ENCODE measurements around the gene PEX1. TPM values are rescaled to one million over a fixed set of nuclear protein-coding genes. Genes with fewer than 3 reads are reported as not detected.

Gene PEX1
- total and polyA plus RNA-seq, 2 of the 13 experiments (the other 11 are each of a cell fraction or from before 2014, with no cell fraction given) = 16.6 to 22.4 TPM

- TF ChIP-seq, protein P1, sequence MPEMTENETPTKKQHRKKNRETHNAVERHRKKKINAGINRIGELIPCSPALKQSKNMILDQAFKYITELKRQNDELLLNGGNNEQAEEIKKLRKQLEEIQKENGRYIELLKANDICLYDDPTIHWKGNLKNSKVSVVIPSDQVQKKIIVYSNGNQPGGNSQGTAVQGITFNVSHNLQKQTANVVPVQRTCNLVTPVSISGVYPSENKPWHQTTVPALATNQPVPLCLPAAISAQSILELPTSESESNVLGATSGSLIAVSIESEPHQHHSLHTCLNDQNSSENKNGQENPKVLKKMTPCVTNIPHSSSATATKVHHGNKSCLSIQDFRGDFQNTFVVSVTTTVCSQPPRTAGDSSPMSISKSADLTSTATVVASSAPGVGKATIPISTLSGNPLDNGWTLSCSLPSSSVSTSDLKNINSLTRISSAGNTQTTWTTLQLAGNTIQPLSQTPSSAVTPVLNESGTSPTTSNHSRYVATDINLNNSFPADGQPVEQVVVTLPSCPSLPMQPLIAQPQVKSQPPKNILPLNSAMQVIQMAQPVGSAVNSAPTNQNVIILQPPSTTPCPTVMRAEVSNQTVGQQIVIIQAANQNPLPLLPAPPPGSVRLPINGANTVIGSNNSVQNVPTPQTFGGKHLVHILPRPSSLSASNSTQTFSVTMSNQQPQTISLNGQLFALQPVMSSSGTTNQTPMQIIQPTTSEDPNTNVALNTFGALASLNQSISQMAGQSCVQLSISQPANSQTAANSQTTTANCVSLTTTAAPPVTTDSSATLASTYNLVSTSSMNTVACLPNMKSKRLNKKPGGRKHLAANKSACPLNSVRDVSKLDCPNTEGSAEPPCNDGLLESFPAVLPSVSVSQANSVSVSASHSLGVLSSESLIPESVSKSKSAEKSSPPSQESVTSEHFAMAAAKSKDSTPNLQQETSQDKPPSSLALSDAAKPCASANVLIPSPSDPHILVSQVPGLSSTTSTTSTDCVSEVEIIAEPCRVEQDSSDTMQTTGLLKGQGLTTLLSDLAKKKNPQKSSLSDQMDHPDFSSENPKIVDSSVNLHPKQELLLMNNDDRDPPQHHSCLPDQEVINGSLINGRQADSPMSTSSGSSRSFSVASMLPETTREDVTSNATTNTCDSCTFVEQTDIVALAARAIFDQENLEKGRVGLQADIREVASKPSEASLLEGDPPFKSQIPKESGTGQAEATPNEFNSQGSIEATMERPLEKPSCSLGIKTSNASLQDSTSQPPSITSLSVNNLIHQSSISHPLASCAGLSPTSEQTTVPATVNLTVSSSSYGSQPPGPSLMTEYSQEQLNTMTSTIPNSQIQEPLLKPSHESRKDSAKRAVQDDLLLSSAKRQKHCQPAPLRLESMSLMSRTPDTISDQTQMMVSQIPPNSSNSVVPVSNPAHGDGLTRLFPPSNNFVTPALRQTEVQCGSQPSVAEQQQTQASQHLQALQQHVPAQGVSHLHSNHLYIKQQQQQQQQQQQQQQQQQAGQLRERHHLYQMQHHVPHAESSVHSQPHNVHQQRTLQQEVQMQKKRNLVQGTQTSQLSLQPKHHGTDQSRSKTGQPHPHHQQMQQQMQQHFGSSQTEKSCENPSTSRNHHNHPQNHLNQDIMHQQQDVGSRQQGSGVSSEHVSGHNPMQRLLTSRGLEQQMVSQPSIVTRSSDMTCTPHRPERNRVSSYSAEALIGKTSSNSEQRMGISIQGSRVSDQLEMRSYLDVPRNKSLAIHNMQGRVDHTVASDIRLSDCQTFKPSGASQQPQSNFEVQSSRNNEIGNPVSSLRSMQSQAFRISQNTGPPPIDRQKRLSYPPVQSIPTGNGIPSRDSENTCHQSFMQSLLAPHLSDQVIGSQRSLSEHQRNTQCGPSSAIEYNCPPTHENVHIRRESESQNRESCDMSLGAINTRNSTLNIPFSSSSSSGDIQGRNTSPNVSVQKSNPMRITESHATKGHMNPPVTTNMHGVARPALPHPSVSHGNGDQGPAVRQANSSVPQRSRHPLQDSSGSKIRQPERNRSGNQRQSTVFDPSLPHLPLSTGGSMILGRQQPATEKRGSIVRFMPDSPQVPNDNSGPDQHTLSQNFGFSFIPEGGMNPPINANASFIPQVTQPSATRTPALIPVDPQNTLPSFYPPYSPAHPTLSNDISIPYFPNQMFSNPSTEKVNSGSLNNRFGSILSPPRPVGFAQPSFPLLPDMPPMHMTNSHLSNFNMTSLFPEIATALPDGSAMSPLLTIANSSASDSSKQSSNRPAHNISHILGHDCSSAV (CRISPR knock-in tag; IDR thresholded peaks at IDR 0.05; ENCODE audit: borderline replicate concordance) = no peak; the same call in 1 of the 2 replicates
- TF ChIP-seq ZBTB21 (CRISPR knock-in tag; IDR thresholded peaks at IDR 0.05) (peak; percentile 14; the same call in 1 of the 2 replicates), GATAD1 (CRISPR knock-in tag; IDR thresholded peaks at IDR 0.05) (peak; percentile 94), AKAP8 (CRISPR knock-in tag; IDR thresholded peaks at IDR 0.05) (no peak), ZMAT3 (CRISPR knock-in tag; conservative IDR thresholded peaks at IDR 0.05) (peak; percentile 60; the same call in 1 of the 2 replicates), MBD4 (IDR thresholded peaks at IDR 0.05; ENCODE audit: borderline replicate concordance, low read length) (no peak), TOPORS (CRISPR knock-in tag; IDR thresholded peaks at IDR 0.05) (0 out of 2 replicates have a peak, but pooled peaks have one; percentile 26), JUND (CRISPR knock-in tag; IDR thresholded peaks at IDR 0.05) (no peak), EZH2 (conservative IDR thresholded peaks at IDR 0.05; ENCODE audit: low read depth, low read length) (no peak), SIN3B (IDR thresholded peaks at IDR 0.05; ENCODE audit: low read length) (no peak), ZNF224 (CRISPR knock-in tag; IDR thresholded peaks at IDR 0.05) (no peak), ZNF263 (CRISPR knock-in tag; IDR thresholded peaks at IDR 0.05) (peak; percentile 83), ASH2L (IDR thresholded peaks at IDR 0.05; ENCODE audit: insufficient read length, low read depth, low read length) (no peak), RNF219 (CRISPR knock-in tag; IDR thresholded peaks at IDR 0.05) (no peak), CREB1 (IDR thresholded peaks at IDR 0.05) (no peak), CREB1 (CRISPR knock-in tag; IDR thresholded peaks at IDR 0.05) (no peak), ZNF639 (CRISPR knock-in tag; conservative IDR thresholded peaks at IDR 0.05) (no peak)
These were observed 80.7 kb downstream of the PEX1 start, which contains the start of gene GATAD1 (continued) for GRCh38 chr7:92447345-92448204.
